ENCODE measurements around the gene CKB.

Gene CKB

DNA sequence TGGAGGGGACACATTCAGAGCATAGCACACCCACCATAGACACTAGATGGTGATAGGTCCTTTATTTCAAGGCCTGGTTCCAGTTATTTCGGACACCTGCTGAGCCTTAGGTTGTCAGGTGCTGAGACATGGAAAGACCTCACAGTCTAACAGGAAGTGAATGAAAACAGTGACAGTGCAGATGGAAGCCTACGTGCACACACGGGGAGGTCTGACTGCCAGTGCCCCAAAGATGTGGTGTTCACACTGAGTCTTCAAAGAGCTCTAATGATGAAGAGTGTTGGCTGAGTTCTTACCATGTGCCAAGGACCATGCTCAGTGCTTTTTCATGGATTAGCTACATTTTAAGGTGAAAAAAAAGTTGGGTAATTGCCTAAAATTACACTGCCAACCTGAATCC lies 46.6 kb downstream of the CKB start:
- no peak overlapping the region for H3K4me3 ChIP-seq (ENCODE audit: control insufficient read depth, low read depth, low read length)
- DNase-seq (ENCODE audit: low read depth) = no peak
- TF ChIP-seq, protein P1, sequence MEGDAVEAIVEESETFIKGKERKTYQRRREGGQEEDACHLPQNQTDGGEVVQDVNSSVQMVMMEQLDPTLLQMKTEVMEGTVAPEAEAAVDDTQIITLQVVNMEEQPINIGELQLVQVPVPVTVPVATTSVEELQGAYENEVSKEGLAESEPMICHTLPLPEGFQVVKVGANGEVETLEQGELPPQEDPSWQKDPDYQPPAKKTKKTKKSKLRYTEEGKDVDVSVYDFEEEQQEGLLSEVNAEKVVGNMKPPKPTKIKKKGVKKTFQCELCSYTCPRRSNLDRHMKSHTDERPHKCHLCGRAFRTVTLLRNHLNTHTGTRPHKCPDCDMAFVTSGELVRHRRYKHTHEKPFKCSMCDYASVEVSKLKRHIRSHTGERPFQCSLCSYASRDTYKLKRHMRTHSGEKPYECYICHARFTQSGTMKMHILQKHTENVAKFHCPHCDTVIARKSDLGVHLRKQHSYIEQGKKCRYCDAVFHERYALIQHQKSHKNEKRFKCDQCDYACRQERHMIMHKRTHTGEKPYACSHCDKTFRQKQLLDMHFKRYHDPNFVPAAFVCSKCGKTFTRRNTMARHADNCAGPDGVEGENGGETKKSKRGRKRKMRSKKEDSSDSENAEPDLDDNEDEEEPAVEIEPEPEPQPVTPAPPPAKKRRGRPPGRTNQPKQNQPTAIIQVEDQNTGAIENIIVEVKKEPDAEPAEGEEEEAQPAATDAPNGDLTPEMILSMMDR (conservative IDR thresholded peaks at IDR 0.05; ENCODE audit: control insufficient read depth, insufficient read depth, low read depth, low read length) = no peak

DNA sequence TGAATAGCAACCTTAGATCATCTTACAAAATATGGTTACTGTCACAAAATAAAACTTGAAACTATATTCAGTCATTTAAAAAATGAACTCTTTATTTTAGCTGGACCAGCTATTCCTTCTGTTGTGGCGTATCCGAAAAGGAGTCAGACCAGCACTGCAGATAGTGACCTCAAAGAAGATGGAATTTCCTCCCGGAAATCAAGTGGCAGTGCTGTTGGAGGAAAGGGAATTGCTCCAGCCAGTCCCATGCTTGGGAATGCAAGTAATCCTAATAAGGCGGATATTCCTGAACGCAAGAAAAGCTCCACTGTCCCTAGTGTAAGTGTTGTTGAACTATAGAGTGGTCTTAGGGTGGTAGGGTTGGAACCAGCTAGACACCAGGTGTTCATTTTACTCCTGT lies 47.7 kb downstream of the CKB start:
- DNase-seq (ENCODE audit: low read depth) = no peak
- H3K4me3 ChIP-seq (ENCODE audit: control insufficient read depth, low read depth, low read length) = no peak overlapping the region
- TF ChIP-seq, protein P1 (conservative IDR thresholded peaks at IDR 0.05; ENCODE audit: control insufficient read depth, insufficient read depth, low read depth, low read length) = no peak

GRCh38 chr14:103472939-103473338 lies 49.7 kb downstream of the CKB start:
- H3K4me3 ChIP-seq (ENCODE audit: control insufficient read depth, low read depth, low read length) = no peak overlapping the region
- DNase-seq (ENCODE audit: low read depth) = no peak
- TF ChIP-seq, protein P1 (conservative IDR thresholded peaks at IDR 0.05; ENCODE audit: control insufficient read depth, insufficient read depth, low read depth, low read length) = no peak
